Astrocyte (in vitro differentiated cells and primary cell): ENCODE results near the gene ARHGAP12. TPM values are rescaled to one million over a fixed set of nuclear protein-coding genes. Genes with fewer than 3 reads are reported as not detected.

ENCODE experiments used
- DNase-seq: peaks from one replicate; pipeline ENCODE4 v3.0.0-alpha.2; 2010; ENCODE audit warnings: low read depth
- FAIRE-seq: peaks from 2 replicates; lab custom pipeline; 2011; peaks lifted over from hg19 to GRCh38; lab: Jason Lieb, UNC
- H2AFZ ChIP-seq: 2 replicates; pipeline ENCODE4 v1.6.0; 2012; ENCODE audit warnings: low read depth, low read length, inconsistent platforms
- H3K27ac ChIP-seq: 2 replicates; pipeline ENCODE4 v1.5.1; 2011; ENCODE audit warnings: low read depth, low read length, inconsistent platforms
- H3K27me3 ChIP-seq: 2 replicates; pipeline ENCODE4 v1.6.0; 2011; ENCODE audit warnings: low read length, inconsistent platforms; ENCODE audit not compliant: insufficient read depth
- H3K36me3 ChIP-seq: 2 replicates; pipeline ENCODE4 v1.5.1; 2011; ENCODE audit warnings: low read length, inconsistent platforms; ENCODE audit not compliant: insufficient read depth
- H3K4me1 ChIP-seq: 2 replicates; pipeline ENCODE4 v1.5.1; 2011; ENCODE audit warnings: low read length, inconsistent platforms; ENCODE audit not compliant: insufficient read depth
- H3K4me2 ChIP-seq: 2 replicates; pipeline ENCODE4 v1.6.0; 2012; ENCODE audit warnings: low read length, inconsistent platforms
- H3K4me3 ChIP-seq: 2 replicates; pipeline ENCODE4 v1.5.1; 2011; ENCODE audit warnings: low read depth, mild to moderate bottlenecking, low read length, inconsistent platforms; ENCODE audit not compliant: insufficient read depth
- H3K79me2 ChIP-seq: 2 replicates; pipeline ENCODE4 v1.6.0; 2012; ENCODE audit warnings: mild to moderate bottlenecking, low read length, inconsistent platforms; ENCODE audit not compliant: insufficient read depth
- H3K9ac ChIP-seq: 2 replicates; pipeline ENCODE4 v1.6.0; 2012; ENCODE audit warnings: mild to moderate bottlenecking, low read length, inconsistent platforms
- H3K9me3 ChIP-seq: 2 replicates; pipeline ENCODE4 v1.5.1; 2012; ENCODE audit warnings: low read depth, mild to moderate bottlenecking, low read length, inconsistent platforms; ENCODE audit not compliant: insufficient read depth
- H4K20me1 ChIP-seq: 2 replicates; pipeline ENCODE4 v1.6.0; 2012; ENCODE audit warnings: low read length, inconsistent platforms; ENCODE audit not compliant: insufficient read depth
- H3K27ac Mint-ChIP-seq: one replicate; pipeline ENCODE4 v1.8.0; 2021; ENCODE audit warnings: mild to moderate bottlenecking, mixed read lengths; ENCODE audit not compliant: unreplicated experiment
- H3K27me3 Mint-ChIP-seq: one replicate; pipeline ENCODE4 v1.8.0; 2021; ENCODE audit warnings: low read depth, mixed read lengths; ENCODE audit not compliant: unreplicated experiment
- H3K36me3 Mint-ChIP-seq: one replicate; pipeline ENCODE4 v1.8.0; 2021; ENCODE audit warnings: low read depth, mixed read lengths; ENCODE audit not compliant: unreplicated experiment
- H3K4me1 Mint-ChIP-seq: one replicate; pipeline ENCODE4 v1.8.0; 2021; ENCODE audit warnings: low read depth, mixed read lengths; ENCODE audit not compliant: unreplicated experiment
- H3K4me3 Mint-ChIP-seq: one replicate; pipeline ENCODE4 v1.8.0; 2021; ENCODE audit warnings: mild to moderate bottlenecking, moderate library complexity, mixed read lengths; ENCODE audit not compliant: unreplicated experiment
- H3K9me3 Mint-ChIP-seq: one replicate; pipeline ENCODE4 v1.8.0; 2021; ENCODE audit warnings: mild to moderate bottlenecking, mixed read lengths; ENCODE audit not compliant: unreplicated experiment
- EZH2 ChIP-seq: IDR thresholded peaks from 2 replicates; pipeline ENCODE4 v1.6.1; 2012; ENCODE audit warnings: mild to moderate bottlenecking, low read length, inconsistent platforms; ENCODE audit not compliant: insufficient read depth
- total RNA-seq: library from RNA; stranded (reverse); gene quantifications from 2 replicates; pipeline ENCODE4 v1.2.1, GENCODE V29; 2021
- TF ChIP-seq, protein P1 (sequence below): IDR thresholded peaks from 2 replicates; pipeline ENCODE4 v1.5.1; 2011; ENCODE audit warnings: low read depth, mild to moderate bottlenecking, inconsistent platforms, low read length, moderate library complexity; ENCODE audit not compliant: insufficient read depth

ARHGAP12 gene
- total RNA-seq, 1 donor from 2014 or later, result 24.9 TPM

DNA sequence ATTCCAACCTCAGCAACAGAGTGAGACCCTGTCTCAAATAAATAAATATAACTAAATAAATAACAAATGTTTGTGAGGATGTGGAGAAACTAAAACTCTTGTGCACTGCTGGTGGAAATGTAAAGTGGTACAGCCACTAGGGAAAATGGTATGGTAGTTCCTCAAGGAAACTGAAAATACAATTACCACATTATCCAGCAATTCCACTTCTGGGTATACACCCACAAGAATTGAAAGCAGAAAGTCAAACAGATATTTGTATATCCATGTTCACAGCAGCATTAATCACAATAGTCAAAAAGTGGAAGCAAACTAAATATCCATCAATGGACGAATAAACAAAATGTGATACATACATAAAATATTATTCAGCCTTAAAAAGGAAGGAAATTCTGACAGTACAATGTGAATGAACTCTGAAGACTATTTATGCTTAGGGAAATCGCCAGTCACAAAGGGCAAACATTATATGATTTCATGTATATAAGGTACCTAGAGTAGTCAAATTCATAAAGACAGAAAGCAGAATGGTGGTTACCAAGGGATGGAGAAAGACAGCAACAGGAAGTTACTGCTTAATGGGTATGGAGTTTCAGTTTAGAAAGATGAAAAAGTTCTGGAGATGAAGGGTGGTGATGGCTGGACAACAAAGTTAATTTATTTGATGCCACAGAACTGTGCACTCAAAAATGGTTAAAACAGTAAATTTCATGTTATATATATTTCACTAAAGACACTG, 9.8 kb downstream of the ARHGAP12 start:
- Histone ChIP-seq H3K27ac (no peak overlapping the region), H3K4me3 (no peak overlapping the region), H3K9me3 (no peaks in the 10 kb centered on the region), H3K9ac (no peak overlapping the region), H3K4me1 (peaks cover under 1% of the 10 kb centered on the region), H3K36me3 (no peaks in the 10 kb centered on the region), H4K20me1 (peaks cover 56% of the 10 kb centered on the region), H3K79me2 (peaks cover 95% of the 10 kb centered on the region), H3K27me3 (no peaks in the 10 kb centered on the region), H3K4me2 (no peak overlapping the region), H2AFZ (no peak overlapping the region)
- Mint-ChIP-seq H3K9me3 (no peaks in the 10 kb centered on the region), H3K27ac (no peak overlapping the region), H3K4me3 (no peak overlapping the region), H3K4me1 (peaks cover 2% of the 10 kb centered on the region), H3K36me3 (peaks cover 3% of the 10 kb centered on the region), H3K27me3 (no peaks in the 10 kb centered on the region)
- DNase-seq (no peak), FAIRE-seq (no peak)
- TF ChIP-seq, protein P1, sequence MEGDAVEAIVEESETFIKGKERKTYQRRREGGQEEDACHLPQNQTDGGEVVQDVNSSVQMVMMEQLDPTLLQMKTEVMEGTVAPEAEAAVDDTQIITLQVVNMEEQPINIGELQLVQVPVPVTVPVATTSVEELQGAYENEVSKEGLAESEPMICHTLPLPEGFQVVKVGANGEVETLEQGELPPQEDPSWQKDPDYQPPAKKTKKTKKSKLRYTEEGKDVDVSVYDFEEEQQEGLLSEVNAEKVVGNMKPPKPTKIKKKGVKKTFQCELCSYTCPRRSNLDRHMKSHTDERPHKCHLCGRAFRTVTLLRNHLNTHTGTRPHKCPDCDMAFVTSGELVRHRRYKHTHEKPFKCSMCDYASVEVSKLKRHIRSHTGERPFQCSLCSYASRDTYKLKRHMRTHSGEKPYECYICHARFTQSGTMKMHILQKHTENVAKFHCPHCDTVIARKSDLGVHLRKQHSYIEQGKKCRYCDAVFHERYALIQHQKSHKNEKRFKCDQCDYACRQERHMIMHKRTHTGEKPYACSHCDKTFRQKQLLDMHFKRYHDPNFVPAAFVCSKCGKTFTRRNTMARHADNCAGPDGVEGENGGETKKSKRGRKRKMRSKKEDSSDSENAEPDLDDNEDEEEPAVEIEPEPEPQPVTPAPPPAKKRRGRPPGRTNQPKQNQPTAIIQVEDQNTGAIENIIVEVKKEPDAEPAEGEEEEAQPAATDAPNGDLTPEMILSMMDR, result no peak
- TF ChIP-seq EZH2, result no peak

DNA sequence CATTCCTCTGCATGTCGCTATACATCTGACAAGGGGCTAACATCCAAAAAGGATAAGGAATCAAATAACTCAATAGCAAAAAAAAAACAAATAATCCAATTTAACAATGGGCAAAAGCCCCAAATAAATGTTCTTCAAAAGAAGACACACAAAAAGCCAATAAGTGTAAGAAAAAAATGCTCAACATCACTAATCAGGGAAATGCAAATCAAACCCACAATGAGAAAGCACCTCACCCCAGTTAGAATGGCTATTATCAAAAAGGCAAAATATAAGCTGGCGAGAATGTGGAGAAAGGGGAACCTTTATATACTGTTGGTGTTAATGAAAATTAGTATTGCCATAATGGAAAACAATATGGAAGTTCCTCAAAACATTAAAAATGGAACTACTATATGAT, 14.3 kb downstream of the ARHGAP12 start:
- H3K4me1 Mint-ChIP-seq, result peaks cover 23% of the 10 kb centered on the region

More for the DNA sequence above, 14.3 kb downstream of the ARHGAP12 start:
- DNase-seq (no peak), FAIRE-seq (no peak)
- no peak overlapping the region for H3K27ac ChIP-seq
- peaks cover 18% of the 10 kb centered on the region for H3K4me1 ChIP-seq
- H2AFZ ChIP-seq, result no peak overlapping the region
- H3K4me2 ChIP-seq, result no peak overlapping the region
- Mint-ChIP-seq H3K9me3 (peaks cover 1% of the 10 kb centered on the region), H3K27me3 (no peaks in the 10 kb centered on the region), H3K36me3 (peaks cover 3% of the 10 kb centered on the region), H3K4me3 (no peak overlapping the region), H3K27ac (no peak overlapping the region)
- H3K9ac ChIP-seq, result no peak overlapping the region
- TF ChIP-seq, protein P1, result no peak
- no peak for TF ChIP-seq EZH2
- no peak overlapping the region for H3K4me3 ChIP-seq
- H3K27me3 ChIP-seq, result no peaks in the 10 kb centered on the region
- peaks cover 96% of the 10 kb centered on the region for H3K79me2 ChIP-seq
- no peaks in the 10 kb centered on the region for H3K36me3 ChIP-seq
- peaks cover 61% of the 10 kb centered on the region for H4K20me1 ChIP-seq
- no peaks in the 10 kb centered on the region for H3K9me3 ChIP-seq
